Stimulated activated CD8-positive, alpha-beta memory T cell treated with anti-CD3 and anti-CD28 coated beads, Interleukin-7, amount 100 ng/mL, for 4 hours (primary cell): ENCODE data around the gene EHBP1L1.

Experiments
- DNase-seq, 2 donors: peaks; one replicate each; pipeline ENCODE4 v3.0.0-alpha.2; 2020; ENCODE audit warnings: low read depth in 2 of 2

EHBP1L1 gene

DNA sequence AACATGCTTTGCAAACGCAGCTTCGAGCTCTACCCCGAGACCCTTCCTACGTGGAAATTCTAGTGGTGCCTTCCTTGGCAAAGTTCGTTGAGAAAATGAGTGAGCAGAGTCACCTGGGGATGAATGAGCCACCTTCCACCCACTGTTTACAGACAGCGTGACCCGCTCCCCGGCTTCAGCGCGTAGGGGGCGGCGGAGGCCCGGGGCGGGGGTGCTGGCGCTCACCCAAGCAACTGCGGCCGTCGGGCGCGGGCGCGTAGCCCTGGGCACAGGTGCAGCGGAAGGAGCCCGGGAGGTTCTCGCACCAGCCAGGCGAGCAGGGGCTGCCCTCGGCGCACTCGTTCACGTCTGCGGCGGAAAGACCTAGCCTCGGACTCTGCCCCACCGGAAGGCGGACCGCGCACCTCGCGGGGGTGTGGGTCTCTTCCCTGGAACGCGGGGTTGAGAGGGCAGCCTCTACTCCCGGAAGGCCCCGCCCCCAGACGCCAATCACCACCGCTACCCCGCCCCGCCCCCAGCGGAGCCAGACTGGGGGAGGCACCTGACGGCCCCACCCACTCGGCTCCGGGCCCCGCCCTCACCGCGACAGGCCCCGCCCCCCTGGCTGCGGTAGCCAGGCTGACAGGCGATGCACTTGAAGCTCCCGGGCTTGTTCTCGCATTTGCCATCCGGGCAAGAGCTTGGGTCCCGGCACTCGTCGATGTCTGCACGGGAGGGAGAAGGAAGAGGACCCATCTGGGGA, 29.5 kb upstream of the EHBP1L1 start:
- peak; percentile 95 to 97 for DNase-seq

DNA sequence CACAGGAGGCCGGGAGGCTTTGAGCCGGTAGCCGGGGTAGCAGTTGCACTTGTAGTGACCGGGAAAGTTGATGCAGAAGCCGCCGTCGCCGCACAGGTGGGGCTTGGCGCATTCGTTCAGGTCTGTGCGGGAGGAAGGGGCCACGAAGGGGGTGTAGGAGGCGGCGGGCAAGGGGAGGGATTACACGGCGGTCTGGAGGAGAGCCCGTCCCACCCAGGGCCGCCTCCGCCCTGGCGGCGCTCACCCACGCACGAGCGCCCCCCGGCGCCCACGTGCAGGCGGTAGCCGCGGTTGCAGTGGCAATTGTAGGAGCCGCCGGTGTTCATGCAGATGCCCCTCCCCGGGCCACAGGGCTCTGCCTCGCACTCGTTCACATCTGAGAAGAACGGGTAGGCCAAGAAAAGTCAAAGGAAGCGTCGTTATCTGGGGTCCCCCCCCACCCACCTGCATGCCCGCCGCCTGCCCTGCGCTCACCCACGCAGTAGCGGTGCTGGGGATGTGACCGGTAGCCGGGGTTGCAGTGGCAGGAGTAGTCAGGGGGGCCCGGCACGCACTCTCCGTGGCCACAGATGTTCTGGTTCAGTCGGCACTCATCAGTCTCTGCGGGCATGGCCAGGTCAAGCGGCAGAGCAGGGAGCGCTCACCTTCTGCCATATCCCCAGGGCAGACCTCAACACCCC, 28.3 kb upstream of the EHBP1L1 start:
- DNase-seq = peak in 1 of 2 donors; percentile 43

DNA sequence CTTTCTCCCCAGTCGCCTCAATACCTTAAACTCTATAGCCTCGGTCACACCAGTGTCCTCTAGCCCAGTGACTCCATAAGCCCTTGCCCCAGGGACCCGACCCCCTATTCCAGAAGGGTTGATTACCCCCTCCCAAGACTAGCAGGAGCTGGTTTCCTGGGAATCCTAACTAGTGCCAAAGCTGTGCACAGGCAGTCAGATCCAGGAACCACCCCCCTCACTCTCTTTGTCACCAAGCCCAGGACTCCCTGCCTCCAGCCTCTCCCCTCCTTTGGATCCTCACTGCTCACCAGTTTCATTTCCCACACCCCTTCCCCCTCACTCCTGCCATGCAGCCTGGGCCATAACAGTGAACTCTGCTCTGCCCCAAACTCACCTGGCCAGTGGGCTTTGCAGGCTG, 27.5 kb upstream of the EHBP1L1 start:
- no peak for DNase-seq

DNA sequence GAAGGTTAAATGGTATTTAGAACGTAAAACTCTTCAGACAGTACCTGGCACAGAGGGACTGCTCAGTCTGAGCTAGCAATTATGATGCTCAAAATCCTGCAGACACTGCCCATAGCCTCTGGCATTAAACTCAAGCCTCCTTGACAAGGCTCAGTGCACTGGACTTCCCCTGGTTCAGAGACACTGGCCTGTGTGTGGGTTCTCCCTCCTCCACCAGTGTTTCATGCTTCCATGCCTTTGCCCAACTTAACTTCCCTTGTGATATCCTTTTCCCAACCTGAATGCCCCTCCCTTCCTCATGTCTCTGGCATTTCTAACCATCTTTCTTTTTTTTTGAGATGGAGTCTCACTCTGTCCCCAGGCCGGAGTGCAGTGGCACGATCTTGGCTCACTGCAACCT, 26.8 kb upstream of the EHBP1L1 start:
- no peak for DNase-seq

DNA sequence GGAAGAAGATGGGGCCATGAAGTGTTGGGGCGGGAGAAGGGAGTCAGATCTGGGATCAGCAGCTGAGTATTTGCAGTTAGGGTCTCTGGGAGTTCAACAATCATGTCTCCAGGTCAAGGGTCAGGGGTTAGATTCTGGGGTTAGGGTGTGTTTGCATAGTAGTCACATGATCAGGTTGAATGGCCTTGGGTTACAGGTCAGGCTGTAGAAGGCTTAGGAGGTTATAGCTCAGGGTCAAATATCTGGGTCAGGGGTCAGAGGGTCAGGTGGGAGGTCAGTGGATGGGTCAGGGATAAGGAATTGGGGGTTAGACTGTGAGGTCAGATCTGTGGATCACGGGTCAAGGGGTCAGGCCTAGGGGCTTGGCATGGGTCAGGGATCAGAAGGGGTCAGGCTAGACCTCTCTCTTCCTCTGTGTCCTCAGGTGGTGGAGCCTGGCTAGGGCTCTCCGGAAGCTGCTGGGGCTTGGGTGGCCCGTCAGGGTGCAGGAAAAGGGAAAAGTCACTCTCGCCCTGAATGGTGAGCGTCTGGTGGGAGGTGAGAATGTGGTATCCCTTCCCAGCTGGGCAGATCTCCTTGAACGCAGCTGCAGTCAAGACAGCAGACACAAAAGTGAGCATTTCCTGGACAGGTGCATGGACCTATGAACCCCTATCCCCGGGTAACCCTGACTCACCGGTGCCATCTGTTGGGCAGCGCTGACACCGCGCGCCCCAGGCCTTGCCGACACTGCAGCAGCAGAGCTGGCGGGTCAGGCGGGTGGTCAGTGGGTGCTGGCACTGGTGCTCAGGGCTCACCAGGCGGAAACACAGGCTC, 24.1 kb upstream of the EHBP1L1 start:
- DNase-seq = peak in 1 of 2 donors; percentile 48

DNA sequence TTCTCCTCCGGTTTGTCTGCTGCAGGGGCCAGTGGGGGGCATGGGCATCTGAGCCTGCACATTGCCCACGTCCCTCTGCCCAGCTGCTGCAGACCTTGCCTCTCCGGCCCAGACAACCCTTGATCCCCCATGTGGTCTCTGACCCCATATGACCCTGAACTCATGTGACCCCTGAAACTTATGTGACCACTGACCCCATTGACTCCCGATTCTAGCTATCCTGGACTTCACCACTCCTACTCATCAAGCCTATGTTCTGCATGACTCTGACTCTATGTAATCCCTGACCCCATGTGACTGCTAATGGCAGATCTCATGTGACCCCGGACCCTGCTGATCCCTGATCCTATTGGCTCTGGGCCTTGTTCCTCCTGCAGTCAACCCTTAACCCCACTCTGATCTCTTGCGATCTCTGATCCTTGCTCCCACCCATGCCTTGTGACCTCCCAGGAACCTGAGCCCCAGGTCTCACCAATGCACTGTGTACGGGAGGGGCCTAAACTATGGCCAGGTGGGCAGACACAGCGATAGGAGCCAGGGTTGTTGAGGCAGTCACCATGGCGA, 23.4 kb upstream of the EHBP1L1 start:
- no peak for DNase-seq

DNA sequence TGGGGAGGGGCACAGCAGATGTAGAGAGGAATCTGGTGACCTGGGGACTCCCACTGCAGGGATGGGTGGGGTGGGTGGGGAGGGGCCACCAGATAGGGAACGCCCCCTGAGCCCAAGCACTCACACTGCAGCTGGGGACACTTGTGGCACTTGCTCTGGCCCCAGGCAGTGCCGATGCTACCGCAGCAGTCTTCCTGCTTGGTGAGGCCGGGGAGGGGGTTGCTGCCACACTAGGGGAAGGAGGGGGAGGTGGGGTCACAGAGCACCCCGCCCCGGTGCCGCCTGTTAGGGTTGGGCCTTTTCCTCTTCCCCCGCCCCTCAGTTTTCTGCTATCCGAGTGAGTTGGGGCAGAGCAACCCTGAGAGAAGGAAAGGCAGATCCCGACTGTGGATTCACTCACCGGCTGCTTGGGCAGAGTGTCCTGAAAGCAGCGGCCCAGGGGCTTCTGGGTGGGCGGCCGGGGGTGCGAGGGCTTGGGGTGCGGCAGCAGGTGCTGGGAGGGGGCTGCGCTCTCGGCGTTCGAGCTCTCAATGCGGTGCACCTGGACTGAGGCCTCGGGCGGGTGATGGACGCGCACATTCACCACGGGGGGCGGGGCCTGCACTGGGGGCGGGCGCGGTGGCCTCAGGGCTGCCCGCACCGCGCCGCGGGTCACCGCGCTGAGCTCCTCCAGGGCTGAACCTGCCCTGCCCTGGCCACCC, 22.4 kb upstream of the EHBP1L1 start:
- DNase-seq = no peak

DNA sequence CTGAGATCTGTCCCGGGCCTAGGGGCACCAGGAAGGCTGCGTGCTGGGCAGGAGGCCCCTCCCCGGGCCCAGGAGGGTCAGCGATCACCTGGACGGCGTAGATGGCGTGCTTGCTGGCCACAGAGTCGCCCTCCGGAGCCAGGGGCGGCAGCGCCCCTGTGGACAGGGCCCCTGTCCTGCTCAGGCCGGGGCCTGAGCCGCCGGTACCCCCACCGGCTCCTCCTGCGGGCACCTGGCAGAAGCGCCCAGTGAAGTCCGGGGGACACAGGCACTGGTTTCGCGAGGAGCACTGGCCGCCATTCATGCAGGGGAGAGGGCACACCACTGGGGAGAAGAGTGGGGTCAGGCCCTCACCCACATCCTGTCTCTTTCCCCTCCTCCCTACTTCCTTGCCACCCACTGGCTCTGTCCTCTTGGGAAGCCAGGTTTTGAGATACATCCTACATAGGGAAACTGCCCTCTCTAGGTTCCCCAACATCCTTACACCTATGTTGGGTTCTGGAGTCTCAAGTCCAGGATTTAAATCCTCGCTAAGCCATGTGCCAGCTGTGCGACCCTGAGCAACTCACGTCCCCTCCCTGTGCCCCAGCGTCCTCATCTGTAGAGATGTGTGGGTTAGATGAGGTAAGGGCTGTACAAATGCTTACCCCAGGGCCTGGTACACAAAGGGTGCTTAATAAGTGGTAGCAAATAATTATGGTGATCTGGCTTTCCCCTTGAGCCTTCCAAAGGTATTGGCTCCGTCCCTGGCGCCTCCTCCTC, 21.6 kb upstream of the EHBP1L1 start:
- no peak for DNase-seq

DNA sequence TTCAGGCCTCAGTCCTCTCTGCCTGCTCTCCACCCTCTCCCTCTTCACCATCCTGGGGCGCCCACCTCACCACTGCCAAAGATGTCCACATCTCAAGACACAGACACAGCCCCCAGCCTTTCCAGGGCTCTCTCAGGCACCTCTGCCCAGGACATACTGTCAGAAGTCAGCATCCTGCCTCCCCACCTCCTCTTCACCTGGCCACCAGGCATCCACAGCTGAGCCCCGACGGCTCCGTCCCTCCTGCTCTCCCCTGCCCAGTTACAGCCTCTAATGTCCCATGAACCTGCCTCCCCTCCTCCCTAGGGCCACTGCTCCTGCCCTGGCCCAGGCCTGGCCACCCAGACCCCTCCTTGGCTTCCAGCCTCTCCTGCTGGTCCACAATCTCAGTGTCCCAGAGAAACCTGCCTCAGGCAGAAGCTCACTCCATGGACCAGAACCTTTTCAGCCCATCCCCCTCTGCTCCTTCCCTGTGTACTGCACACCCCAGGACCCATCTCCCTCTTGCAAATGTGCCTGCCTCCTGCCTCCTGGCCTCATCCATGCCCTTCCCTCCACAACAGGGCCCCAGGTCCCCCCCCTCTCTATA, 20.9 kb upstream of the EHBP1L1 start:
- no peak for DNase-seq

DNA sequence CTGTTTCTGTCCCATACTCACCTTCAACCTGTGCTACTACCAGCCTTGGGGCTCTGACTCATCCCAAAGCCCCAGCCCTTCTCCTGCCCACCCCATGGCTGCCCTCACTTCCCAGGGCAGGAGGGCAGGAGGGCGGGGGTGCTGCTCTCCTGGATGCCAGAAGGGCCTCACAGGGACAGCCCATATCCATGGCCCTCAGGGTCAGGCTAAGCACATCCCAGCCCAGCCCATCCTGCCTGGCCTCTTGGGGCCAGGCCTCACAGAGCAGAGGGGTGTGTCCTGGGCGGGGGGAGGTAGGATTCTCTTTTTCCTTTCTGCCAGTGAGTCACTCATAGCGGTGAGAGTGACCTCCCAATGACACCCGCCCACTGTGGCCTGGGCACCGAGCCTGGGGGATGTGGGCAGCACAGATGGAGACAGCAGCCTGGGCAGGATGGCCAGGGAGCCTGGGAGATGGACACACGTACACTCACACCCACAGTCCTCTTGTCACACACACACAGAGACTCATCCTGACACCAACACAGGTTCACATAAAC, 20.1 kb upstream of the EHBP1L1 start:
- no peak for DNase-seq

DNA sequence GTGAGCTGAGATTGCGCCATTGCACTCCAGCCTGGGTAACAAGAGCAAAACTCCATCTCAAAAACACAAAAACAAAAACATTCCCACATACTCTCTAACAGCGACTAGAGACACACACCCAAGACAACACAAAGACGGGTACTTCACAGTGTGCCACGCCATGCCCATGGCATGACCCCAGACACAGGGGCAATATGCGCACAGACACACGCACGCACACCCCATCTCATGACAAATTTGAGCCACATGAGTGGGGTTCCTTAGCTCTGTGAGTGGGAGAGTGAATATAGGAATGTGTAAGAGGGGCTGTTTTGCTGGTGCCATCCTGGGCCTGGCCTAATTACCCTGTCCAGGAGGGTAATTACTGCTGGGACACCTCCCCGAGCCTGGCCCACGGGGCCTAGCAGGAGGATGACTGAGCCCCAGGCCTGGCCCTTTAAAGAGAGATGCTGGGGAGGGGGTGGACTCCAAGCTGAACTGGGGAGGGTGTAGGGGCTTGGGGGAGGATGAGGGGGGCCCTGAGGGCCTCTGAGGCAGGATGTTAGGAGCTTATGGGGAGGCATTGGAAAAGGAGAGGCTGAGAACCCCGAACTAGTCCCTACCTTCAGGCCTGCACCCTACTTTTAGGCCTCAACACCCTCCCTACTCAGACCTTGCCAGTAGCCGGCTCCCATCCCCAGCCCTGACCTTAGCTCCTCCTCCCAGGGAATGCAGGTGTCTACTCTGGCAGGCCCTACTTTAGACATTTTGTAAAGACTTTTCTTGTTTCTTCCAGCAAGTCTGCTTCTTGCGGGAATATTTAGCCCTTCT, 19.2 kb upstream of the EHBP1L1 start:
- no peak for DNase-seq

DNA sequence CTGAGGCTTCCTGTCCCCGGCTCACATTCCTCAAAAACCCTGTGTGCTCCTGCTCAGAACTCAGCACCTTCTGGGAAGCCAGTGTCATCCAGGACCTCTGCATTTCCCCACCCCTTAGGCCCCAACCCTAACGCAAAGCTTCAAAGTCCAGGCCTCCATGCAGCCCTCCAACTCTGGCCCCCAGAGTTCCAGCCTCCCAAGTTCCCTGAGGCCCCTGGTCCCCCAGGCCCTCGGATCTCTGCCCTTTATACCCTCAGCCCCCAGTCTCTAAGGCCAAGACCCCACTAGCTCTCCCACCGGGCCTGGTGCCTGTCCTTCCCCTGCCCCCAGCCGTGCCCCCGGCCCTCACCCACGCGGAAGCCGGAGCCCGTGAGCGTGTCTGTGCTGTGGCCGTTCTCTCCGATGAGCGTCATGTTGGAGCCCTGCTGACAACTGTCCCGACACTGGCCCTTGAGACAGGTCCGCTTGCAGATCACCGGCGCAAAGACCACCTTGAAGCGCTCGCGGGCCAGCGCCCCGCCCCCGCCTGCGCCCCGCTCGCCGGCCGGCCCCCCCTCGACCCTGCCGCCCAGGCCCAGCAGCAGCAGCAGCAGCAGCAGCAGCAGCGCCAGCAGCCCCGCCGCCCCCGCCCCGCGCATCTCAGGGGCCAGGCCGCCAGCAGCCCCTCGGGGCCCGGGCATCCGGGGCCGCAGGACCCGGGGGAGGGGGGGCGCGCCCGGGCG, 18.4 kb upstream of the EHBP1L1 start:
- DNase-seq = no peak

DNA sequence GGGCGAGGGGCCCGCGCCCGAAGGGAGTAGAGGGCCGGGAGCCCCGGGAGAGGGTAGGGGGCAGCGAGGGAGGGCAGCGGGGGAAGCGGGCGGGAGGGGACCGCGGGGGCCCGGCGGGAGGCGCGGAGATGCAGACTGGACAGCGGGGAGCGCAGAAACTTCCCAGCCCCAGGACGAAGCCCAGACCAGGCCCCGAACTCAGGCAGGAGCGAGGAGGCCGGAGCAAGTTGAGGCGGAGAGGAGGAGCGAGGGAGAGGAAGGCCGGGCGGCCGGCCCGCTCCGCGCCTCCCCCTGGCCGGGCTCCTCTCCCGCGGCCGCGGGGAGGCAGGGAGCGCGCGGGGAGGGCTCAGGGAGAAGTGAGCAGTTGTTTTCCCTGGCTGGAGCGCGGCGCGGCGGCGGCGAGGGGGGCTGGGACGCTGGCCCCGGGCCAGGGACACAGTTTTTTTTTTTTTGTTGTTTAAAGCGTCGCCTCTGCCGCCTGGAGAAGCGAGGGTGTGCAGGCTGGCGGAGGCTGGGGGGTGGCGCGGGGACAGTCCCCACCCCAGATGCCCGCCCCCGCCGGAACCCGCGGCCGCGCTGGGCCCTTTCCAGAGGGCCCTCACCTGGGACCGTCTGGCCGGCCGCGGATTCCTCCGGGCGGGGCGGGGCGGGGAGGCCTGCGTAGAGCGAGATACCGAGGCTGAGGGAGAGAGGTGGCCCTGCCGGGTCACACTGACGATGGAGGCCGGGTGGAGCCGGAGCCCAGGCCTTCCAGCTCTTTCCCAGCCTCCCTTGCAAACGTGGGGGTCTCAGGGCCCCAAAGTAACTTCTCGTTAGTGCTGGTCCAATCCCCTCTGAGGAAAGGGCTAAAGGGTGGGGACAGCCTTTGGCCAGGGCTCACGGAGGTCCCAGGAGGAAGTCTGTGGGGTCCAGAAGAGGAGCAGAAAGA, 17.6 kb upstream of the EHBP1L1 start, which contains the start of gene LTBP3:
TSS of gene LTBP3 (minus strand) at position 358 of the 928 bp plus-strand sequence. CDS start 400 bp downstream, outside the sequence.
- no peak for DNase-seq

DNA sequence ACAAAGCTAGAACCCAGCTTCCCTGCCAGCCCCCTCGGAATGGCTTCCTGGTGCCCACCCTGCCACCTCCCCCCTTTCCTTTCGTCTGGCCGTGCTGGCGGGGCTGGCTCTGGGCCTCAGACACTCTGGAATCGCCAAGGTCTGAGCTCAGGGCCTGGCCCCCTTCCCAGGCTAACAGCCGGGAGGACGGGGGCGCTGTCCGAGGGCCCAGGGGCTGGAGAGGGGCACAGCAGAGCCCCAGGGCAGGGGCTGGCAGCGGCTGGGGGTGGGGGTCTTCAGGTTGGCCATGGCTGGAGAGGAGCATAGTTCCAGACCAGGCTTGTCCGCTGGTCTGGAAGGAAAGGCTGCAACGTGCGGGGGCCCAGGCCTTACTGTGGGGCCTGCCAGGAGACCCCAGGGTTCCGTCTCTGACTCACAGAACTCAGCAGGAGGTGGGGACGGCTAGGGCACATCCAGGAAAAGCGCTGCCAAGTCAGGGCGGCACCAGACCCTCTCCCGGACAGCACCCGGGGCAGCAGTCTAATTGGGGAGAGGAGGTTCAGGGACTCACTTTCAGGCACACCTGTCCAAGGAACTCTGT, 16.8 kb upstream of the EHBP1L1 start:
- no peak for DNase-seq

DNA sequence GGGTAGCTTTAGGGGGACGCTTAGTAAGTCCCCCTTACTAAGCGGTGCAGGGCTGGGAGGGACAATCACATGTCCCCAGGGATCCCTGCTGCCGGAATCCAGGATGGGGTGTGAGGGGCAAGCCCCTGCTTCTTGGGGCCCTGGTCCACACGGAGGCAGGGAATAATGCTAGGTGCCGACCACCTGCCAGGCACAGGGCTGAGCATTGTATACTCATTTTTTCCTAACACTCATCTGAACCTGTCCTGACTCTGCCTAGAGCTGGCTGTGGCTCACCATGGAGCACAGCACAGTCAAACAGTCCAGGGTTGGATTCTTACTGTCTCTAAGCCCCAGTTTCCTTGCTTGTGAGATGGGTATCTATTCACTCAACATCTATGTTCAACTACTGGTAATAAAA, 16.3 kb upstream of the EHBP1L1 start:
- no peak for DNase-seq

DNA sequence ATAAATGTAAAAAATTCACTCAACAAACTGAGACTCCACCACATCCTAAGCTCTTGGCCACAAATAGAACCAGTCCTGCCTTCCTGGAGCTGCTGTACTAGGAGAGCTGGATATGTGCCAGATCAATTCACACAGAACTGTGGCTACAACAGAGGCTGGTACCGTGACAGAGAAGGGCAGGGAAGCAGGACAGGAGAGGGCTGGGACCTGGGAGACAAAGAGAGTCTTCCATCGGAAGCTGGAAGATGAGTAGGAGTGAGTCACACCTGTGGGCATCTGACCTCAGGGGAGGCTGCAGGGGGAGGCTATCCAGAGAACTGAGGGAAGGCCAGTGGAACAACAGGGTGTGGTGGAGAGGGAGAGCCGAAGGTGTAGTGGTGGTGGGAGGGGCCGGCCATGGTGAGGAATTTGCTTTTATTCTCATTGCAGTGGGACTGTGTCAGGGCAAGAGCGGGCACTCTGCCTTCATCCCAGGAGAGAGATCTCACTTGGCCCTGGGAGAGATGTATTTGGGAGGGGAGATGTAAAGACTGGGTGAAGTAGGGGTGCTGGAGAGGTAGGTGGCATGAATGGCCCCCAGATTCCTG, 15.8 kb upstream of the EHBP1L1 start:
- DNase-seq = no peak
